Endodermal cell (in vitro differentiated cells): ENCODE measurements around the gene STARD13. TPM values are rescaled to one million over a fixed set of nuclear protein-coding genes. Genes with fewer than 3 reads are reported as not detected.

Experiments
- DNase-seq: peaks from one replicate; pipeline ENCODE4 v3.0.0-alpha.2; 2017
- H3K27ac ChIP-seq: 2 replicates; pipeline ENCODE4 v1.5.1; 2013; ENCODE audit warnings: mild to moderate bottlenecking, low read depth, low read length, moderate library complexity
- H3K27me3 ChIP-seq: 2 replicates; pipeline ENCODE4 v1.6.1; 2013; ENCODE audit warnings: mild to moderate bottlenecking, low read length, moderate library complexity; ENCODE audit not compliant: insufficient read depth, control insufficient read depth, poor library complexity, severe bottlenecking
- H3K36me3 ChIP-seq: 2 replicates; pipeline ENCODE4 v1.7.0; 2013; ENCODE audit warnings: mild to moderate bottlenecking, low read length, moderate library complexity; ENCODE audit not compliant: control insufficient read depth, insufficient read depth
- H3K4me1 ChIP-seq: one replicate; pipeline ENCODE4 v1.7.0; 2013; ENCODE audit warnings: low read length; ENCODE audit not compliant: control insufficient read depth, insufficient read depth
- H3K4me3 ChIP-seq: 2 replicates; pipeline ENCODE4 v1.5.1; 2013; ENCODE audit warnings: mild to moderate bottlenecking, low read length, moderate library complexity
- H3K9ac ChIP-seq: 2 replicates; pipeline ENCODE4 v1.6.1; 2013; ENCODE audit warnings: mild to moderate bottlenecking, low read length, moderate library complexity; ENCODE audit not compliant: poor library complexity, severe bottlenecking; ENCODE audit errors: extremely low read depth
- H3K9me3 ChIP-seq: 2 replicates; pipeline ENCODE4 v1.6.1; 2013; ENCODE audit warnings: mild to moderate bottlenecking, low read length, moderate library complexity; ENCODE audit not compliant: control insufficient read depth
- H3K27ac Mint-ChIP-seq: 2 replicates; pipeline ENCODE4 v1.8.0; 2020; ENCODE audit warnings: mixed read lengths
- H3K27me3 Mint-ChIP-seq: 2 replicates; pipeline ENCODE4 v1.8.0; 2021; ENCODE audit warnings: mild to moderate bottlenecking, mixed read lengths; ENCODE audit not compliant: insufficient read depth
- H3K36me3 Mint-ChIP-seq: 2 replicates; pipeline ENCODE4 v1.8.0; 2020; ENCODE audit warnings: low read depth, mixed read lengths
- H3K4me1 Mint-ChIP-seq: 2 replicates; pipeline ENCODE4 v1.8.0; 2020; ENCODE audit warnings: mixed read lengths
- H3K4me3 Mint-ChIP-seq: 2 replicates; pipeline ENCODE4 v1.8.0; 2020; ENCODE audit warnings: mild to moderate bottlenecking, moderate library complexity, mixed read lengths
- H3K9me3 Mint-ChIP-seq: 2 replicates; pipeline ENCODE4 v1.8.0; 2020; ENCODE audit warnings: mild to moderate bottlenecking, mixed read lengths
- WGBS, 2 experiments: methylation state at CpG; one replicate each; pipeline versions ENCODE4 v1.1.5 to v1.1.7; 2013; ENCODE audit warnings: missing lambda C conversion rate in 2 of 2, mixed read lengths in 1 of 2; ENCODE audit not compliant: insufficient coverage in 1 of 2, insufficient read length in 1 of 2; 5-methylcytosine and 5-hydroxymethylcytosine counted together
- total RNA-seq, 2 donors: library from RNA; stranded (reverse); fragmentation: NEBNext Ultra II Directional in 1 of 2; extraction: Animal tissue kit (Norgen Biotek cat#: 25700) in 1 of 2; gene quantifications; 2 replicates in 1 of 2; 3 replicates in 1 of 2; pipeline ENCODE4 v1.2.1, GENCODE V29; 2021
- TF ChIP-seq, protein P1 (sequence below): fragments of 200-600 bp; sonication (generic); conservative IDR thresholded peaks from 2 replicates; pipeline ENCODE4 v1.5.0; 2021; ENCODE audit warnings: antibody characterized with exemption, mild to moderate bottlenecking

STARD13 gene
- total RNA-seq, 2 donors from 2014 or later, result 2.5 to 3.7 TPM

DNA sequence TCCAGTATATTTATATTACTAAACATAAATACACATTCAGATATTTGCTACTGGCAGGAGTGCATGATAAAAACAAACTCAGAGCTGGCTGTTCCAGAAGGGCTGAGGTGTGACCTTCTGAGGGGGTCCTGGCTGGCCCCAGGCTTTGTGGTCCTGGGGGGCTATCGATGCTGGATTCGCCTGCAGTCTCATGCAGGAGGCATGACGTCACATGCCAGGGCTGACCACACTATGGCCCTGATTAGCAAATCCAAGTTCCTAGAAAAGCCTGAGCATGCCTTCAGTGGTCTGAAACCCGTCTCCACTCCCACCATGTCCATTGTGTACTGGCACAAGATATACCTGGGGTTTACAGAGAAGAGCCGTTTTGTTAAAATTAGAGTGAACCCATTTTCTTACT, 171.4 kb downstream of the STARD13 start:
- WGBS, 2 experiments, result 94 to 100% methylated on average over 4 to 5 of the region's 5 CpGs
- Histone ChIP-seq H3K9me3 (no peaks in the 10 kb centered on the region), H3K9ac (no peak overlapping the region), H3K36me3 (no peaks in the 10 kb centered on the region), H3K4me1 (peaks cover 10% of the 10 kb centered on the region), H3K27ac (no peak overlapping the region), H3K4me3 (no peak overlapping the region), H3K27me3 (peaks cover 26% of the 10 kb centered on the region)
- no peaks in the 10 kb centered on the region for H3K9me3 Mint-ChIP-seq
- no peak overlapping the region for H3K27ac Mint-ChIP-seq
- peaks cover 49% of the 10 kb centered on the region for H3K4me1 Mint-ChIP-seq
- DNase-seq, result no peak
- no peaks in the 10 kb centered on the region for H3K36me3 Mint-ChIP-seq
- H3K4me3 Mint-ChIP-seq, result no peak overlapping the region
- peaks cover 21% of the 10 kb centered on the region for H3K27me3 Mint-ChIP-seq
- TF ChIP-seq, protein P1, sequence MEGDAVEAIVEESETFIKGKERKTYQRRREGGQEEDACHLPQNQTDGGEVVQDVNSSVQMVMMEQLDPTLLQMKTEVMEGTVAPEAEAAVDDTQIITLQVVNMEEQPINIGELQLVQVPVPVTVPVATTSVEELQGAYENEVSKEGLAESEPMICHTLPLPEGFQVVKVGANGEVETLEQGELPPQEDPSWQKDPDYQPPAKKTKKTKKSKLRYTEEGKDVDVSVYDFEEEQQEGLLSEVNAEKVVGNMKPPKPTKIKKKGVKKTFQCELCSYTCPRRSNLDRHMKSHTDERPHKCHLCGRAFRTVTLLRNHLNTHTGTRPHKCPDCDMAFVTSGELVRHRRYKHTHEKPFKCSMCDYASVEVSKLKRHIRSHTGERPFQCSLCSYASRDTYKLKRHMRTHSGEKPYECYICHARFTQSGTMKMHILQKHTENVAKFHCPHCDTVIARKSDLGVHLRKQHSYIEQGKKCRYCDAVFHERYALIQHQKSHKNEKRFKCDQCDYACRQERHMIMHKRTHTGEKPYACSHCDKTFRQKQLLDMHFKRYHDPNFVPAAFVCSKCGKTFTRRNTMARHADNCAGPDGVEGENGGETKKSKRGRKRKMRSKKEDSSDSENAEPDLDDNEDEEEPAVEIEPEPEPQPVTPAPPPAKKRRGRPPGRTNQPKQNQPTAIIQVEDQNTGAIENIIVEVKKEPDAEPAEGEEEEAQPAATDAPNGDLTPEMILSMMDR, result no peak

GRCh38 chr13:33112766-33113165, 172.8 kb downstream of the STARD13 start:
- H3K4me1 ChIP-seq, result peaks cover 5% of the 10 kb centered on the region
- H3K9me3 ChIP-seq, result no peaks in the 10 kb centered on the region
- Mint-ChIP-seq H3K36me3 (no peaks in the 10 kb centered on the region), H3K4me3 (no peak overlapping the region), H3K4me1 (peaks cover 37% of the 10 kb centered on the region), H3K27me3 (peaks cover 26% of the 10 kb centered on the region), H3K9me3 (no peaks in the 10 kb centered on the region), H3K27ac (no peak overlapping the region)
- H3K27me3 ChIP-seq, result peaks cover 36% of the 10 kb centered on the region
- H3K36me3 ChIP-seq, result no peaks in the 10 kb centered on the region
- no peak overlapping the region for H3K4me3 ChIP-seq
- TF ChIP-seq, protein P1, result no peak
- no peak overlapping the region for H3K9ac ChIP-seq
- no peak for DNase-seq
- H3K27ac ChIP-seq, result no peak overlapping the region
- WGBS, 2 experiments, result 92 to 95% methylated on average over 9 to 12 of the region's 12 CpGs

- H3K36me3 Mint-ChIP-seq, result no peaks in the 10 kb centered on the region
- no peak overlapping the region for H3K4me3 Mint-ChIP-seq
- H3K27ac ChIP-seq, result no peak overlapping the region
These were observed 174.0 kb downstream of the STARD13 start for GRCh38 chr13:33111414-33112110.

More at GRCh38 chr13:33111414-33112110, 174.0 kb downstream of the STARD13 start:
- DNase-seq, result no peak
- Histone ChIP-seq H3K4me1 (peaks cover 4% of the 10 kb centered on the region), H3K4me3 (no peak overlapping the region), H3K9ac (no peak overlapping the region), H3K36me3 (no peaks in the 10 kb centered on the region), H3K27me3 (peaks cover 48% of the 10 kb centered on the region), H3K9me3 (no peaks in the 10 kb centered on the region)
- no peaks in the 10 kb centered on the region for H3K9me3 Mint-ChIP-seq
- TF ChIP-seq, protein P1, result no peak
- peaks cover 32% of the 10 kb centered on the region for H3K27me3 Mint-ChIP-seq
- no peak overlapping the region for H3K27ac Mint-ChIP-seq
- H3K4me1 Mint-ChIP-seq, result peaks cover 34% of the 10 kb centered on the region
- 92 to 95% methylated on average over 7 to 9 of the region's 9 CpGs for WGBS, 2 experiments
